GM19025 (cell line): ENCODE data around the gene MAX.
"Not testable (repeated sequence)": the region's sequence is repeated elsewhere in the genome, so short reads cannot be mapped to it uniquely, and the experiment has no call there.

Experiments
- ATAC-seq: cut with Tn5 transposase; IDR thresholded peaks from one replicate; pipeline ENCODE4 v1.9.1; 2021; ENCODE audit warnings: mild to moderate bottlenecking, low read depth, moderate library complexity; ENCODE audit not compliant: unreplicated experiment

MAX gene

GRCh38 chr14:65041434-65041915 is 60.8 kb downstream of the MAX start:
- ATAC-seq, result no peak

DNA sequence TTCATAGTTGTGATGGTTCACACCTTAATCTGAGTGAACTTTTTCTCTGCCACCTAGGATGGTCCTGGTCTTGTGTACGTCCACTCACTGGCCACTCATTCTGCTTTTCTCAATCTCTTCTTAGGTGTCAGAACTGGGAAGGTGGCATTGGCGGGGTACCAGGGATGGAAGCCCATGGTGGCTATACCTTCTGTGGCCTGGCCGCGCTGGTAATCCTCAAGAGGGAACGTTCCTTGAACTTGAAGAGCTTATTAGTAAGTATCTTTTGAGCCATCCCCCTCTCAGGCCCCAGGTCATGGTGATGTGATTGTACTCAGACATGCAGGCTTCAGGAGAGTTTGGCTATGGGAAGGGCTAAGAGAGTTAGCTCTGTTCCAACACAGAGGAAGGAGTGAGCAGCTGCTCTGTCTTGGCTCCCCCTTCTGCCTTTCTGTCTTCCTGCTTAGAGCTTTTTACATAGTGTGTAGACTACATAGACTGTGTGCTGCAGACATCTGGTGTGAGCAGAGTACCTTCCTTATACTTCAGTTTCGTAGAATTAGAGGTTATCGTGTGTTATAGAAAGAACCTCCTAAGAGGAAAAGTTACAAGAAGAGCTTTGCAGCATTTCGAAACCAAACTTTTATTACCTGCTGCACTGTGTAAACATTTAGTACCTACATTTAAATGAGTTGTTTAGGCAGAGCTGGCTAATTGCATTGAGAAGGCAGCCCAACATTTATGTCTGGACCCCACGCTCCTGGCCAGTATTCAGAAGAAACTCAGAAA is 61.5 kb downstream of the MAX start:
- ATAC-seq, result no peak

- ATAC-seq, result no peak
Measured at GRCh38 chr14:65038966-65039365, 63.4 kb downstream of the MAX start.

- no peak for ATAC-seq
Measured at GRCh38 chr14:65035049-65035448, 67.3 kb downstream of the MAX start.

GRCh38 chr14:65034021-65034420 is 68.3 kb downstream of the MAX start:
- ATAC-seq, result no peak

DNA sequence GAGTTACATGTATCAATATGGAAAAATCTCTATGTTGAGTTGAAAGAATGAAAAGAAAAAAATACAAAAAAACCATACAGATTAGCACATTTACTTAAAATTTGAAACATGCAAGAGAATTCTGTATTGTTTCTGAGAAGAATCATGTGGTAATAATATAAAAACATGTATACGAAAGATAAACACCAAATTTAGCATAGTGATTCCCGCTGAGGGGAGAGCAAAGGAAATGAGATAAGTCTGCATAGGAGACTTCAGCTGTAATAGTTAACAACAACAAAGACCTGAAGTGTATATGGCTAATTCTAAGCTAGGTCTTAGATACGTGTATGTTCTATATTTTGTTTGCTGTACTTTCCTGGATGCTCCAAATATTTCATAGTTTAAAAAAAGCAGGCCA is 69.1 kb downstream of the MAX start:
- ATAC-seq, result no peak

DNA sequence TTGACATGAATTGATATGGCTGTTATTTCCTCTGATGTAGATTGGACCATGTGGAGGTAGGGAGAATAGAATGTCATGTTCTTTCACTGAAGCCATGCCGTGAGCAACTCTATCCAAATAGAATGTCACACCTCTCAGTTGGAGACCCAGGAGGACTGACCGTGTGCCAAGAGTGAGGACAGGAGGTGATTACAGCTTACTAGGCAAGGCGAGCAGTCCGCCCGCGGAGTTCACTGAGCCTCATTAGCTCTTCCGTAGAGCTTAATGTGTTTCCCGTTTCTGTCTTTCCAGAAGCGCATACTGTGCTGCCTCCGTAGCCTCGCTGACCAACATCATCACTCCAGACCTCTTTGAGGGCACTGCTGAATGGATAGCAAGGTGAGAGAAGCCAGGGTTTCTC is 70.0 kb downstream of the MAX start:
- ATAC-seq, result no peak

DNA sequence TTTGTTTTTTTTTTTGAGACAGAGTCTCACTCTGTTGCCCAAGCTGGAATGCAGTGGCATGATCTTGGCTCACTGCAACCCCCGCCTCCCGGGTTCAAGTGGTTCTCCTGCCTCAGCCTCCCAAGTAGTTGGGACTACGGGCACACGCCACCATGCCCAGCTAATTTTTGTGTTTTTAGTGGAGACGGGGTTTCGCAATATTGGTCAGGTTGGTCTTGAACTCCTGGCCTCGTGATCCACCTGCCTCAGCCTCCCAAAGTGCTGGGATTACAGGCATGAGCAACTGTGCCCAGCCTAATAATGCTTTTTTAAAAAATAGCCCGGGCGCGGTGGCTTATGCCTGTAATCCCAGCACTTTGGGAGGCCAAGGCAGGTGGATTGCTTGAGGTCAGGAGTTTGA is 71.0 kb downstream of the MAX start:
- not testable (repeated sequence) for ATAC-seq

- ATAC-seq, result no peak
Measured at GRCh38 chr14:65028937-65029336, 73.4 kb downstream of the MAX start.

- no peak for ATAC-seq
Measured at GRCh38 chr14:65027127-65027799, 75.1 kb downstream of the MAX start.

DNA sequence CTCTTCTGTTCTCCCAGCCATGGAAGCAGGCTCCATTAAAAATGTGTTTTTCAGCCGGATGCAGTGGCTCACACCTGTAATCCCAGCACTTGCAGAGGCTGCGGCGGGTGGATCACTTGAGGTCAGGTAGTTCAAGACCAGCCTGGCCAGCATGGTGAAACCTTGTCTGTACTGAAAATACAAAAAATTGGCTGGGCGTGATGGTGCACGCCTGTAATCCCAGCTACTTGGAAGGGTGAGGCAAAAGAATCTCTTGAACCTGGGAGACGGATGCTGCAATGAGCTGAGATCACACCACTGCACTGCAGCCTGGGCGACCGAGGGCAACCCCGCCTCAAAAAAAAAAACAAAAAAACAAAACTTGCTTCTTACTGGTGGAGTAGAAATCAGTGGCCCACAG is 75.8 kb downstream of the MAX start:
- ATAC-seq, result no peak

DNA sequence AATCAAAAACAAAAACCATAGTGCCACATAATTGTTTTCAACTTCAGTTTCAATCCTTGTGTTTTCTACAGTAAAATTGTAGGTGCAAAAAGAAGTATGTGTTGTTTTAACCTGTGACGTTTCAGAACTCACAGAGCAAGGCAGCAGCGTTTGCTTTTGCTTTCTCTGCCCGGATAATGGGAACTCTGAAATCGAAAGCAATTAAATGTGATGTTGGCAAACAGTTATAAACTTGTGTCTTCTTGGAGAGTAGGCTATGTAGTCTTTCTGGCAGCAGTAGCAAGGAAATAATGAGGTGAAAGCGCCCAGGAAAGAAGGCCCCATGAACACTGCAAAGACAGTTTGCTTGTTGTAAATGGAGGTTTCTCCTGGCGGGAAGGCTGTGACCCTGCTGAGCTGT is 76.5 kb downstream of the MAX start:
- no peak for ATAC-seq
